GM23338 (cell line): ENCODE data around the gene MET. TPM values are rescaled to one million over a fixed set of nuclear protein-coding genes. Genes with fewer than 3 reads are reported as not detected.
"Not testable (repeated sequence)": the region's sequence is repeated elsewhere in the genome, so short reads cannot be mapped to it uniquely, and the experiment has no call there.

ENCODE experiments used
- ATAC-seq: fragments of 200-7000 bp; cut with Tn5 transposase; 3 replicates; pipeline ENCODE4 v1.9.1; 2020
- DNase-seq: peaks from one replicate; pipeline ENCODE4 v3.0.0-alpha.2; 2015; ENCODE audit warnings: low spot score
- H2AFZ ChIP-seq: fragments of 200-600 bp; sonication (generic); 2 replicates; pipeline ENCODE4 v1.8.0; 2016; ENCODE audit warnings: antibody characterized with exemption, mild to moderate bottlenecking, moderate library complexity
- H3F3A ChIP-seq: fragments of 200-600 bp; sonication (generic); replicated peaks from 2 replicates; pipeline ENCODE4 v1.8.0; 2017; ENCODE audit warnings: antibody characterized with exemption, mixed run types, low read depth
- H3K27ac ChIP-seq: fragments of 200-600 bp; sonication (generic); 2 replicates; pipeline ENCODE4 v1.6.1; 2016; ENCODE audit warnings: low read depth
- H3K27me3 ChIP-seq: fragments of 200-600 bp; sonication (generic); 2 replicates; pipeline ENCODE4 v1.8.0; 2016; ENCODE audit warnings: mild to moderate bottlenecking, mixed run types, moderate library complexity; ENCODE audit not compliant: insufficient read depth
- H3K36me3 ChIP-seq: fragments of 200-600 bp; sonication (generic); 2 replicates; pipeline ENCODE4 v1.8.0; 2016; ENCODE audit warnings: mild to moderate bottlenecking; ENCODE audit not compliant: insufficient read depth
- H3K4me1 ChIP-seq: fragments of 200-600 bp; sonication (generic); 2 replicates; pipeline ENCODE4 v1.8.0; 2016; ENCODE audit warnings: mild to moderate bottlenecking, moderate library complexity; ENCODE audit not compliant: insufficient read depth
- H3K4me2 ChIP-seq: fragments of 200-600 bp; sonication (generic); 2 replicates; pipeline ENCODE4 v1.7.1; 2017; ENCODE audit warnings: mixed run types
- H3K4me3 ChIP-seq: fragments of 200-600 bp; sonication (generic); 2 replicates; pipeline ENCODE4 v1.6.1; 2016; ENCODE audit warnings: mixed run types
- H3K79me2 ChIP-seq: fragments of 200-600 bp; sonication (generic); replicated peaks from 2 replicates; pipeline ENCODE4 v1.8.0; 2017; ENCODE audit warnings: mild to moderate bottlenecking; ENCODE audit not compliant: insufficient read depth
- H3K9me2 ChIP-seq: fragments of 200-600 bp; sonication (generic); 2 replicates; pipeline ENCODE4 v1.8.0; 2017; ENCODE audit not compliant: insufficient read depth
- H4K20me1 ChIP-seq: fragments of 200-600 bp; sonication (generic); replicated peaks from 2 replicates; pipeline ENCODE4 v1.8.0; 2017; ENCODE audit warnings: mild to moderate bottlenecking; ENCODE audit not compliant: insufficient read depth
- H3K27ac Mint-ChIP-seq: 2 replicates; pipeline ENCODE4 v1.8.0; 2020; ENCODE audit warnings: inconsistent platforms, mild to moderate bottlenecking, moderate library complexity, mixed read lengths
- H3K27me3 Mint-ChIP-seq: 3 replicates; pipeline ENCODE4 v1.8.0; 2022; ENCODE audit warnings: low read depth, mild to moderate bottlenecking, moderate library complexity, mixed read lengths, inconsistent platforms; ENCODE audit not compliant: insufficient read depth, poor library complexity
- H3K36me3 Mint-ChIP-seq: 3 replicates; pipeline ENCODE4 v1.8.0; 2021; ENCODE audit warnings: low read depth, mild to moderate bottlenecking, inconsistent platforms, moderate library complexity, mixed read lengths
- H3K4me1 Mint-ChIP-seq: 3 replicates; pipeline ENCODE4 v1.8.0; 2020; ENCODE audit warnings: mild to moderate bottlenecking, inconsistent platforms, mixed read lengths
- H3K4me3 Mint-ChIP-seq: 3 replicates; pipeline ENCODE4 v1.8.0; 2021; ENCODE audit warnings: moderate library complexity, mild to moderate bottlenecking, inconsistent platforms, mixed read lengths
- H3K9me3 Mint-ChIP-seq: 3 replicates; pipeline ENCODE4 v1.8.0; 2020; ENCODE audit warnings: moderate library complexity, mild to moderate bottlenecking, inconsistent platforms, mixed read lengths
- CREB1 ChIP-seq: fragments of 250-450 bp; sonication (Bioruptor Pico); IDR thresholded peaks from 2 replicates; pipeline ENCODE4 v1.5.0; 2020; ENCODE audit warnings: low read depth, mild to moderate bottlenecking, moderate library complexity
- ETS1 ChIP-seq: IDR thresholded peaks from 2 replicates; pipeline ENCODE4 v1.6.1; 2016; ENCODE audit warnings: antibody characterized with exemption
- POLR2AphosphoS5 ChIP-seq: IDR thresholded peaks from 2 replicates; pipeline ENCODE4 v1.6.1; 2016; ENCODE audit warnings: antibody characterized with exemption, low read depth
- ZNF331 ChIP-seq: fragments of 250-450 bp; sonication (Bioruptor Pico); IDR thresholded peaks from 2 replicates; pipeline ENCODE4 v1.5.0; 2020; ENCODE audit warnings: low read depth, mild to moderate bottlenecking, moderate library complexity
- polyA plus RNA-seq: library from polyadenylated mRNA; unstranded; fragments of >200 nt; fragmentation: Nextera tagmentation; extraction: Ambion mirVana; gene quantifications from 2 replicates; pipeline ENCODE4 v1.2.1, GENCODE V29; 2016
- total RNA-seq: library from RNA; depleted of rRNA; stranded (reverse); fragments of >200 nt; shearing (Covaris generic); gene quantifications from 2 replicates; pipeline ENCODE4 v1.2.3, GENCODE V29; 2014
- TF ChIP-seq, protein P1 (sequence below): IDR thresholded peaks from one replicate; pipeline ENCODE4 v1.6.1; 2018; ENCODE audit warnings: antibody characterized with exemption; ENCODE audit not compliant: unreplicated experiment

The MET gene
- total and polyA plus RNA-seq, 2 experiments from 2014 or later = 4.8 to 23.1 TPM

DNA sequence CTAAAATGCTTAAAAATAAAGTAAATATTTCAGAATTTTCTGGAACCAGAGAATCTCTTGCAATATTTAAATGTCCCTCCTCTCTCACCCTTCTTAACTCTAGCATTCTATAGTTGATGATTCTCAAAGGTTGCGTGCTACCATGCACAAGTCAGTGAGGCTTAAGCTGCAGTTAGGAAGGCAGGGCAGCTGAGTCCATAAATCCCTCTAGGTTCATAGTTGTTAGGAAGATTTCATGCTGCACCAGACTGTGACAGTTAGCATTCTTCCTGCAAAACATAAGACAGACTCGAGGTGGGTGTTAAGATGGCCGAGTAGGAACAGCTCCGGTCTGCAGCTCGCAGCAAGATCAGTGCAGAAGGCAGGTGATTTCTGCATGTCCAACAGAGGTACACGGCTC, 70.6 kb downstream of the MET start (continued):
- no peak for TF ChIP-seq ETS1
- TF ChIP-seq CREB1 (CRISPR knock-in tag) = no peak
- TF ChIP-seq POLR2AphosphoS5 = no peak
- TF ChIP-seq, protein P1, sequence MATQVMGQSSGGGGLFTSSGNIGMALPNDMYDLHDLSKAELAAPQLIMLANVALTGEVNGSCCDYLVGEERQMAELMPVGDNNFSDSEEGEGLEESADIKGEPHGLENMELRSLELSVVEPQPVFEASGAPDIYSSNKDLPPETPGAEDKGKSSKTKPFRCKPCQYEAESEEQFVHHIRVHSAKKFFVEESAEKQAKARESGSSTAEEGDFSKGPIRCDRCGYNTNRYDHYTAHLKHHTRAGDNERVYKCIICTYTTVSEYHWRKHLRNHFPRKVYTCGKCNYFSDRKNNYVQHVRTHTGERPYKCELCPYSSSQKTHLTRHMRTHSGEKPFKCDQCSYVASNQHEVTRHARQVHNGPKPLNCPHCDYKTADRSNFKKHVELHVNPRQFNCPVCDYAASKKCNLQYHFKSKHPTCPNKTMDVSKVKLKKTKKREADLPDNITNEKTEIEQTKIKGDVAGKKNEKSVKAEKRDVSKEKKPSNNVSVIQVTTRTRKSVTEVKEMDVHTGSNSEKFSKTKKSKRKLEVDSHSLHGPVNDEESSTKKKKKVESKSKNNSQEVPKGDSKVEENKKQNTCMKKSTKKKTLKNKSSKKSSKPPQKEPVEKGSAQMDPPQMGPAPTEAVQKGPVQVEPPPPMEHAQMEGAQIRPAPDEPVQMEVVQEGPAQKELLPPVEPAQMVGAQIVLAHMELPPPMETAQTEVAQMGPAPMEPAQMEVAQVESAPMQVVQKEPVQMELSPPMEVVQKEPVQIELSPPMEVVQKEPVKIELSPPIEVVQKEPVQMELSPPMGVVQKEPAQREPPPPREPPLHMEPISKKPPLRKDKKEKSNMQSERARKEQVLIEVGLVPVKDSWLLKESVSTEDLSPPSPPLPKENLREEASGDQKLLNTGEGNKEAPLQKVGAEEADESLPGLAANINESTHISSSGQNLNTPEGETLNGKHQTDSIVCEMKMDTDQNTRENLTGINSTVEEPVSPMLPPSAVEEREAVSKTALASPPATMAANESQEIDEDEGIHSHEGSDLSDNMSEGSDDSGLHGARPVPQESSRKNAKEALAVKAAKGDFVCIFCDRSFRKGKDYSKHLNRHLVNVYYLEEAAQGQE = no peak
- TF ChIP-seq ZNF331 (CRISPR knock-in tag) = no peak

DNA sequence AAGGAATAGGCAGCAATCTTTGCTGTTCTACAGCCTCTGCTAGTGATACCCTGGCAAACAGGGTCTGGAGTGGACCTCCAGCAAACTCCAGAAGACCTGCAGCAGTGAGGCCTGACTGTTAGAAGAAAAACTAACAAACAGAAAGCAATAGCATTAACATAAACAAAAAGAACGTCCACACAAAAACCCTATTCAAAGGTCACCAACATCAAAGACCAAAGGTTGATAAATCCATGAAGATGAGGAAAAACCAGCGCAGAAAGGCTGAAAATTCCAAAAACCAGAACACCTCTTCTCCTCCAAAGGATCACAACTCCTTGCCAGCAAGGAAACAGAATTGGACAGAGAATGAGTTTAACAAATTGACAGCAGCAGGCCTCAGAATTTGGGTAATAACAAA, 71.8 kb downstream of the MET start:
- not testable (repeated sequence) for H3K27me3 ChIP-seq, H3K36me3 ChIP-seq, H4K20me1 ChIP-seq, H3K4me1 ChIP-seq, H3K4me3 Mint-ChIP-seq, H3K27ac ChIP-seq, H3K4me1 Mint-ChIP-seq, DNase-seq, ATAC-seq, H3K4me3 ChIP-seq, H3K27ac Mint-ChIP-seq, H3K79me2 ChIP-seq, H3K4me2 ChIP-seq, H3K9me2 ChIP-seq, H3F3A ChIP-seq, H2AFZ ChIP-seq, H3K27me3 Mint-ChIP-seq
- H3K9me3 Mint-ChIP-seq = peaks cover 24% of the 10 kb centered on the region; the same call in 2 of the 3 replicates
- H3K36me3 Mint-ChIP-seq = peaks cover 27% of the 10 kb centered on the region

DNA sequence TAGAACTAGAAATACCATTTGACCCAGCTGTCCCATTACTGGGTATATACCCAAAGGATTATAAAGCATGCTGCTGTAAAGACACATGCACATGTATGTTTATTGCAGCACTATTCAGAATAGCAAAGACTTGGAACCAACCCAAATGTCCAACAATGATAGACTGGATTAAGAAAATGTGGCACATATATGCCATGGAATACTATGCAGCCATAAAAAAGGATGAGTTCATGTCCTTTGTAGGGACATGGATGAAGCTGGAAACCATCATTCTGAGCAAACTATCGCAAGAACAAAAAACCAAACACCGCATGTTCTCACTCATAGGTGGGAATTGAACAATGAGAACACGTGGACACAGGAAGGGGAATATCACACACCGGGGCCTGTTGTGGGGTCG, 74.4 kb downstream of the MET start:
- H3K4me1 Mint-ChIP-seq, H4K20me1 ChIP-seq, H3F3A ChIP-seq, H3K4me3 Mint-ChIP-seq, H3K79me2 ChIP-seq, H3K4me1 ChIP-seq, ATAC-seq, H3K36me3 ChIP-seq, H3K9me2 ChIP-seq, H3K4me3 ChIP-seq, H3K4me2 ChIP-seq, H3K27me3 Mint-ChIP-seq, H2AFZ ChIP-seq, H3K27ac ChIP-seq, H3K27ac Mint-ChIP-seq, DNase-seq, H3K27me3 ChIP-seq: not testable (repeated sequence)
- H3K36me3 Mint-ChIP-seq = peaks cover 44% of the 10 kb centered on the region
- peaks cover 48% of the 10 kb centered on the region for H3K9me3 Mint-ChIP-seq

DNA sequence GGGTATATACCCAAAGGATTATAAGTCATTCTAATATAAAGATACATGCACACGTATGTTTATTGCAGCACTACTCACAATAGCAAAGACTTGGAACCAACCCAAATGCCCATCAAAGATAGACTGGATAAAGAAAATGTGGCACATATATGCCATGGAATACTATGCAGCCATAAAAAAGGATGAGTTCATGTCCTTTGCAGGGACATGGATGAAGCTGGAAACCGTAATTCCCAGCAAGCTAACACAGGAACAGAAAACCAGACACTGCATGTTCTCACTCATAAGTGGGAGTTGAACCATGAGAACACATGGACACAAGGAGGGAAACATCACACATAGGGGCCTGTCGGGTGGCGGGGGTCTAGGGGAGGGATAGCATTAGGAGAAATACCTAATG, 79.1 kb downstream of the MET start:
- H3K4me1 Mint-ChIP-seq, H3K4me3 ChIP-seq, H3K9me2 ChIP-seq, H3K4me2 ChIP-seq, H3K79me2 ChIP-seq, H3K36me3 ChIP-seq, ATAC-seq, H3K4me1 ChIP-seq, H3F3A ChIP-seq, H3K27me3 ChIP-seq, DNase-seq, H3K27ac Mint-ChIP-seq, H3K27me3 Mint-ChIP-seq, H3K4me3 Mint-ChIP-seq, H4K20me1 ChIP-seq, H2AFZ ChIP-seq, H3K27ac ChIP-seq: not testable (repeated sequence)
- peaks cover 32% of the 10 kb centered on the region for H3K36me3 Mint-ChIP-seq
- peaks cover 47% of the 10 kb centered on the region for H3K9me3 Mint-ChIP-seq
